ENCODE measurements around the gene MAP7. TPM values are rescaled to one million over a fixed set of nuclear protein-coding genes. Genes with fewer than 3 reads are reported as not detected.

MAP7 gene
- polyA plus RNA-seq, 1 donor from 2014 or later: 5.1 TPM

GRCh38 chr6:136421537-136422158 lies 128.6 kb downstream of the MAP7 start:
- Histone ChIP-seq H3K9me3 (ENCODE audit: low read length) (no peaks in the 10 kb centered on the region), H3K9me2 (ENCODE audit: insufficient read depth, low read length) (no peaks in the 10 kb centered on the region), H3K79me2 (replicated peaks; ENCODE audit: insufficient read depth, low read length) (no peaks in the 10 kb centered on the region), H3K4me3 (ENCODE audit: low read length) (no peak overlapping the region), H3K9ac (ENCODE audit: low read length) (no peak overlapping the region), H4K20me1 (ENCODE audit: insufficient read depth) (no peaks in the 10 kb centered on the region), H2AFZ (ENCODE audit: low read depth, low read length) (no peak overlapping the region), H3K27me3 (ENCODE audit: insufficient read depth, low read depth, low read length) (no peaks in the 10 kb centered on the region), H3K36me3 (ENCODE audit: insufficient read depth, low read length) (no peaks in the 10 kb centered on the region), H3F3A (ENCODE audit: insufficient read depth, low read length, poor library complexity, severe bottlenecking) (no peaks in the 10 kb centered on the region), H3K27ac (ENCODE audit: low read length) (no peak overlapping the region), H3K4me2 (ENCODE audit: low read length) (no peak overlapping the region)
- TF ChIP-seq EZH2 (IDR thresholded peaks at IDR 0.05; ENCODE audit: borderline replicate concordance, insufficient read depth, low read length, poor library complexity, severe bottlenecking): no peak
- TF ChIP-seq, protein P1, sequence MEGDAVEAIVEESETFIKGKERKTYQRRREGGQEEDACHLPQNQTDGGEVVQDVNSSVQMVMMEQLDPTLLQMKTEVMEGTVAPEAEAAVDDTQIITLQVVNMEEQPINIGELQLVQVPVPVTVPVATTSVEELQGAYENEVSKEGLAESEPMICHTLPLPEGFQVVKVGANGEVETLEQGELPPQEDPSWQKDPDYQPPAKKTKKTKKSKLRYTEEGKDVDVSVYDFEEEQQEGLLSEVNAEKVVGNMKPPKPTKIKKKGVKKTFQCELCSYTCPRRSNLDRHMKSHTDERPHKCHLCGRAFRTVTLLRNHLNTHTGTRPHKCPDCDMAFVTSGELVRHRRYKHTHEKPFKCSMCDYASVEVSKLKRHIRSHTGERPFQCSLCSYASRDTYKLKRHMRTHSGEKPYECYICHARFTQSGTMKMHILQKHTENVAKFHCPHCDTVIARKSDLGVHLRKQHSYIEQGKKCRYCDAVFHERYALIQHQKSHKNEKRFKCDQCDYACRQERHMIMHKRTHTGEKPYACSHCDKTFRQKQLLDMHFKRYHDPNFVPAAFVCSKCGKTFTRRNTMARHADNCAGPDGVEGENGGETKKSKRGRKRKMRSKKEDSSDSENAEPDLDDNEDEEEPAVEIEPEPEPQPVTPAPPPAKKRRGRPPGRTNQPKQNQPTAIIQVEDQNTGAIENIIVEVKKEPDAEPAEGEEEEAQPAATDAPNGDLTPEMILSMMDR (IDR thresholded peaks at IDR 0.05; ENCODE audit: poor library complexity, severe bottlenecking): no peak

GRCh38 chr6:136420853-136421252 lies 129.4 kb downstream of the MAP7 start:
- Histone ChIP-seq H3K9ac (ENCODE audit: low read length) (no peak overlapping the region), H3K4me3 (ENCODE audit: low read length) (no peak overlapping the region)

More at GRCh38 chr6:136420853-136421252, 129.4 kb downstream of the MAP7 start:
- Histone ChIP-seq H3K36me3 (ENCODE audit: insufficient read depth, low read length) (no peaks in the 10 kb centered on the region), H3K4me2 (ENCODE audit: low read length) (no peak overlapping the region), H3K27ac (ENCODE audit: low read length) (no peak overlapping the region), H3K27me3 (ENCODE audit: insufficient read depth, low read depth, low read length) (no peaks in the 10 kb centered on the region), H4K20me1 (ENCODE audit: insufficient read depth) (no peaks in the 10 kb centered on the region), H3K9me3 (ENCODE audit: low read length) (no peaks in the 10 kb centered on the region), H2AFZ (ENCODE audit: low read depth, low read length) (no peak overlapping the region), H3K79me2 (replicated peaks; ENCODE audit: insufficient read depth, low read length) (no peaks in the 10 kb centered on the region), H3K9me2 (ENCODE audit: insufficient read depth, low read length) (no peaks in the 10 kb centered on the region), H3F3A (ENCODE audit: insufficient read depth, low read length, poor library complexity, severe bottlenecking) (no peaks in the 10 kb centered on the region)
- TF ChIP-seq TAF1 (IDR thresholded peaks at IDR 0.05; ENCODE audit: low read depth) (no peak), POLR2AphosphoS5 (IDR thresholded peaks at IDR 0.05) (no peak), MXI1 (conservative IDR thresholded peaks at IDR 0.05; ENCODE audit: poor library complexity, severe bottlenecking) (no peak), RAD21 (conservative IDR thresholded peaks at IDR 0.05) (no peak), EP300 (conservative IDR thresholded peaks at IDR 0.05; ENCODE audit: poor library complexity, severe bottlenecking) (no peak), REST (IDR thresholded peaks at IDR 0.05; ENCODE audit: borderline replicate concordance) (no peak), EZH2 (IDR thresholded peaks at IDR 0.05; ENCODE audit: borderline replicate concordance, insufficient read depth, low read length, poor library complexity, severe bottlenecking) (no peak), SMC3 (conservative IDR thresholded peaks at IDR 0.05; ENCODE audit: poor library complexity) (no peak)
- TF ChIP-seq, protein P1 (IDR thresholded peaks at IDR 0.05; ENCODE audit: poor library complexity, severe bottlenecking): no peak

All from neural cell (in vitro differentiated cells).